HepG2 (cell line): ENCODE measurements around the gene PPFIA2. TPM values are rescaled to one million over a fixed set of nuclear protein-coding genes. Genes with fewer than 3 reads are reported as not detected.

Experiments
- ATAC-seq: fragments of 200-7000 bp; cut with Tn5 transposase; 3 replicates; pipeline ENCODE4 v1.9.1; 2020; ENCODE audit warnings: mild to moderate bottlenecking, moderate library complexity
- BruUV-seq: library from RNA; stranded (reverse); fragments of 400-500 nt; replicated peaks from 2 replicates; lab custom pipeline; 2021; lab: Mats Ljungman, UMichigan
- CTCF ChIA-PET: fragments of 300-600 bp; formaldehyde crosslinking; extraction: SDS; loops from one replicate; lab custom pipeline; 2021; ENCODE audit warnings: low total read pairs, inconsistent platforms, low intra/inter-chr PET ratio; lab: Yijun Ruan, JAX
- POLR2A ChIA-PET: fragments of 350-600 bp; sonication (Branson Sonifier 250); formaldehyde crosslinking; loops from one replicate; lab custom pipeline; 2020; ENCODE audit warnings: antibody characterized with exemption, inconsistent platforms; lab: Yijun Ruan, JAX
- DNase-seq: peaks from one replicate; pipeline ENCODE4 v3.0.0-alpha.2; 2015; ENCODE audit warnings: low spot score
- FAIRE-seq: peaks from 3 replicates; lab custom pipeline; 2011; peaks lifted over from hg19 to GRCh38; lab: Jason Lieb, UNC
- H2AFZ ChIP-seq: one replicate; pipeline ENCODE4 v1.6.1; 2011; ENCODE audit warnings: low read length, inconsistent platforms
- H3K27ac ChIP-seq: fragments of 300-600 bp; 3 replicates; pipeline ENCODE4 v1.8.0; 2011; ENCODE audit warnings: mixed run types, mild to moderate bottlenecking, mixed read lengths, low read length, inconsistent platforms; ENCODE audit not compliant: insufficient read depth; ENCODE audit errors: extremely low read length
- H3K27me3 ChIP-seq, 2 experiments: fragments of 200-600 bp in 1 of 2; 2 replicates in 1 of 2; 3 replicates in 1 of 2; pipeline versions ENCODE4 v1.6.0 to v1.8.0; 2011; ENCODE audit warnings: low read length in 2 of 2, mild to moderate bottlenecking in 2 of 2, moderate library complexity in 2 of 2, inconsistent platforms in 1 of 2; ENCODE audit not compliant: insufficient read depth in 2 of 2, control insufficient read depth in 1 of 2
- H3K36me3 ChIP-seq, 2 experiments: fragments of 200-600 bp in 1 of 2; replicated peaks in 1 of 2; 2 replicates in 1 of 2; 3 replicates in 1 of 2; pipeline versions ENCODE4 v1.5.1 to v1.8.0; 2011; ENCODE audit warnings: low read length in 2 of 2, inconsistent platforms in 1 of 2; ENCODE audit not compliant: insufficient read depth in 2 of 2, control insufficient read depth in 1 of 2
- H3K4me1 ChIP-seq: 2 replicates; pipeline ENCODE4 v1.5.1; 2012; ENCODE audit warnings: low read length, inconsistent platforms; ENCODE audit not compliant: insufficient read depth
- H3K4me2 ChIP-seq: 2 replicates; pipeline ENCODE4 v1.6.0; 2011; ENCODE audit warnings: low read depth, low read length, inconsistent platforms
- H3K4me3 ChIP-seq, 3 experiments: fragments of 200-600 bp in 1 of 3; sonication (generic), shearing (Covaris generic) in 1 of 3; replicated peaks in 1 of 3; 2 replicates each; pipeline ENCODE4 v1.5.1; 2011 to 2016; ENCODE audit warnings: low read length in 3 of 3, inconsistent platforms in 2 of 3, low read depth in 2 of 3, mild to moderate bottlenecking in 2 of 3, control low read depth in 1 of 3, mixed read lengths in 1 of 3; ENCODE audit not compliant: insufficient read depth in 1 of 3
- H3K79me2 ChIP-seq: one replicate; pipeline ENCODE4 v1.6.1; 2011; ENCODE audit warnings: low read length, inconsistent platforms; ENCODE audit not compliant: insufficient read depth
- H3K9ac ChIP-seq: 2 replicates; pipeline ENCODE4 v1.6.0; 2011; ENCODE audit warnings: mild to moderate bottlenecking, low read depth, low read length, inconsistent platforms; ENCODE audit not compliant: insufficient read depth
- H3K9me3 ChIP-seq: 2 replicates; pipeline ENCODE4 v1.5.1; 2012; ENCODE audit warnings: mild to moderate bottlenecking, low read length
- H4K20me1 ChIP-seq: 2 replicates; pipeline ENCODE4 v1.6.0; 2011; ENCODE audit warnings: inconsistent platforms, mild to moderate bottlenecking, low read length, moderate library complexity; ENCODE audit not compliant: insufficient read depth
- ASH2L ChIP-seq: fragments of 300-600, 200-600 bp; sonication (generic); IDR thresholded peaks from 2 replicates; pipeline ENCODE4 v1.7.0; 2017; ENCODE audit warnings: low read depth, mild to moderate bottlenecking, moderate library complexity, mixed read lengths, low read length; ENCODE audit not compliant: insufficient read length
- GABPA ChIP-seq, 2 experiments: IDR thresholded peaks; 2 replicates each; pipeline ENCODE4 v1.6.1; 2011 to 2016; ENCODE audit warnings: low read depth in 2 of 2, low read length in 1 of 2, missing biosample characterization in 1 of 2, missing genetic modification characterization in 1 of 2
- MXD4 ChIP-seq: IDR thresholded peaks from 2 replicates; pipeline ENCODE4 v1.6.1; 2016; ENCODE audit warnings: mild to moderate bottlenecking, missing biosample characterization, missing genetic modification reagents
- SOX6 ChIP-seq, 2 experiments: fragments of 450-650 bp in 1 of 2; sonication (generic) in 1 of 2; formaldehyde crosslinking in 1 of 2; IDR thresholded peaks; 2 replicates each; pipeline versions ENCODE4 v1.4.0 to v1.6.1; 2017 to 2020; ENCODE audit warnings: antibody characterized with exemption in 1 of 2, mild to moderate bottlenecking in 1 of 2, missing genetic modification reagents in 1 of 2
- ZBTB42 ChIP-seq: sonication (generic); formaldehyde crosslinking; IDR thresholded peaks from 2 replicates; pipeline ENCODE4 v1.5.0; 2020; ENCODE audit warnings: mild to moderate bottlenecking, missing genetic modification reagents
- ZNF484 ChIP-seq: sonication (generic); formaldehyde crosslinking; IDR thresholded peaks from 2 replicates; pipeline ENCODE4 v1.5.1; 2020; ENCODE audit warnings: mild to moderate bottlenecking, low read depth, missing genetic modification reagents, borderline replicate concordance
- WGBS: methylation state at CpG from one replicate; pipeline ENCODE4 v1.1.6; 2017; ENCODE audit warnings: low lambda C conversion rate; 5-methylcytosine and 5-hydroxymethylcytosine counted together
- in situ Hi-C: cut with HindIII; loops from 2 replicates; pipeline ENCODE4 v1.10.0; 2017; ENCODE audit warnings: low pct_unique_long_range_greater_than_20kb; ENCODE audit not compliant: extremely low pct_ligation_motif_present
- intact Hi-C: fragments of 100-400 bp; cut with micrococcal nuclease; formaldehyde crosslinking; loops from one replicate; pipeline ENCODE4 v1.10.0; 2022; ENCODE audit not compliant: unreplicated experiment
- polyA plus RNA-seq, 8 experiments: library from polyadenylated mRNA; depleted of rRNA in 3 of 8; stranded (reverse) in 7 of 8; unstranded in 1 of 8; fragments of >200 nt; fragmentation: Illumina TruSeq in 4 of 8; extraction: Trizol in 4 of 8; gene quantifications; 2 replicates each; pipeline versions ENCODE4 v1.2.1 to v1.2.3, GENCODE V29; 2011 to 2016; ENCODE audit warnings: low read depth in 4 of 8, missing spikeins in 1 of 8, mixed read lengths in 1 of 8; ENCODE audit not compliant: insufficient read depth in 1 of 8
- total RNA-seq, 5 experiments: library from RNA; depleted of rRNA; stranded (reverse); fragments of >200 nt; fragmentation: Illumina TruSeq; extraction: Trizol; gene quantifications; 2 replicates each; pipeline ENCODE4 v1.2.3, GENCODE V29; 2016; ENCODE audit warnings: low read depth in 1 of 5
- TF ChIP-seq, protein P1 (sequence below): sonication (generic); formaldehyde crosslinking; IDR thresholded peaks from 2 replicates; pipeline ENCODE4; 2020; ENCODE audit warnings: missing genetic modification reagents, mild to moderate bottlenecking, borderline replicate concordance

Gene PPFIA2
- total and polyA plus RNA-seq, 2 of the 13 experiments (the other 11 are each of a cell fraction or from before 2014, with no cell fraction given): 0.05 TPM; not detected in 1

- BruUV-seq: no TSS peak
- in situ Hi-C loops: no loop called here
- H3K9me3 ChIP-seq: no peaks in the 10 kb centered on the region
- H3K4me1 ChIP-seq: no peaks in the 10 kb centered on the region
- WGBS: 4% methylated on average over 3 of the region's 3 CpGs
- no peak overlapping the region for H3K4me3 ChIP-seq
- H3K27ac ChIP-seq: no peak overlapping the region
- CTCF ChIA-PET: no interaction called here
- no peak for ATAC-seq
- no peak for FAIRE-seq
- DNase-seq: no peak
- H4K20me1 ChIP-seq: no peaks in the 10 kb centered on the region
- no peaks in the 10 kb centered on the region for H3K27me3 ChIP-seq
- no peaks in the 10 kb centered on the region for H3K79me2 ChIP-seq
- H2AFZ ChIP-seq: no peak overlapping the region
- no peak overlapping the region for H3K4me2 ChIP-seq
- intact Hi-C loops: no loop called here
- no peak overlapping the region for H3K9ac ChIP-seq
- H3K36me3 ChIP-seq: no peaks in the 10 kb centered on the region
- POLR2A ChIA-PET: no interaction called here
- TF ChIP-seq ASH2L: no peak
- no peak for TF ChIP-seq SOX6 (IDR thresholded peaks at IDR 0.05)
- TF ChIP-seq SOX6 (CRISPR knock-in tag; IDR thresholded peaks at IDR 0.05): no peak
- TF ChIP-seq GABPA (IDR thresholded peaks at IDR 0.05; ENCODE audit: low read depth, low read length): no peak
- TF ChIP-seq GABPA (CRISPR knock-in tag; IDR thresholded peaks at IDR 0.05; ENCODE audit: low read depth): no peak
- no peak for TF ChIP-seq ZBTB42 (CRISPR knock-in tag)
- TF ChIP-seq, protein P1, sequence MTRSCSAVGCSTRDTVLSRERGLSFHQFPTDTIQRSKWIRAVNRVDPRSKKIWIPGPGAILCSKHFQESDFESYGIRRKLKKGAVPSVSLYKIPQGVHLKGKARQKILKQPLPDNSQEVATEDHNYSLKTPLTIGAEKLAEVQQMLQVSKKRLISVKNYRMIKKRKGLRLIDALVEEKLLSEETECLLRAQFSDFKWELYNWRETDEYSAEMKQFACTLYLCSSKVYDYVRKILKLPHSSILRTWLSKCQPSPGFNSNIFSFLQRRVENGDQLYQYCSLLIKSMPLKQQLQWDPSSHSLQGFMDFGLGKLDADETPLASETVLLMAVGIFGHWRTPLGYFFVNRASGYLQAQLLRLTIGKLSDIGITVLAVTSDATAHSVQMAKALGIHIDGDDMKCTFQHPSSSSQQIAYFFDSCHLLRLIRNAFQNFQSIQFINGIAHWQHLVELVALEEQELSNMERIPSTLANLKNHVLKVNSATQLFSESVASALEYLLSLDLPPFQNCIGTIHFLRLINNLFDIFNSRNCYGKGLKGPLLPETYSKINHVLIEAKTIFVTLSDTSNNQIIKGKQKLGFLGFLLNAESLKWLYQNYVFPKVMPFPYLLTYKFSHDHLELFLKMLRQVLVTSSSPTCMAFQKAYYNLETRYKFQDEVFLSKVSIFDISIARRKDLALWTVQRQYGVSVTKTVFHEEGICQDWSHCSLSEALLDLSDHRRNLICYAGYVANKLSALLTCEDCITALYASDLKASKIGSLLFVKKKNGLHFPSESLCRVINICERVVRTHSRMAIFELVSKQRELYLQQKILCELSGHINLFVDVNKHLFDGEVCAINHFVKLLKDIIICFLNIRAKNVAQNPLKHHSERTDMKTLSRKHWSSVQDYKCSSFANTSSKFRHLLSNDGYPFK: no peak
- no peak for TF ChIP-seq ZNF484
- no peak for TF ChIP-seq MXD4 (CRISPR knock-in tag)
Observed at GRCh38 chr12:81295251-81295650, 463.9 kb downstream of the PPFIA2 start.
